GM04504 (cell line): ENCODE data around the gene JPT2.
"Not testable (repeated sequence)": the region's sequence is repeated elsewhere in the genome, so short reads cannot be mapped to it uniquely, and the experiment has no call there.

Experiments used
- DNase-seq: peaks from one replicate; pipeline ENCODE4 v3.0.0-alpha.2; 2012; ENCODE audit warnings: low read depth

Gene JPT2

DNA sequence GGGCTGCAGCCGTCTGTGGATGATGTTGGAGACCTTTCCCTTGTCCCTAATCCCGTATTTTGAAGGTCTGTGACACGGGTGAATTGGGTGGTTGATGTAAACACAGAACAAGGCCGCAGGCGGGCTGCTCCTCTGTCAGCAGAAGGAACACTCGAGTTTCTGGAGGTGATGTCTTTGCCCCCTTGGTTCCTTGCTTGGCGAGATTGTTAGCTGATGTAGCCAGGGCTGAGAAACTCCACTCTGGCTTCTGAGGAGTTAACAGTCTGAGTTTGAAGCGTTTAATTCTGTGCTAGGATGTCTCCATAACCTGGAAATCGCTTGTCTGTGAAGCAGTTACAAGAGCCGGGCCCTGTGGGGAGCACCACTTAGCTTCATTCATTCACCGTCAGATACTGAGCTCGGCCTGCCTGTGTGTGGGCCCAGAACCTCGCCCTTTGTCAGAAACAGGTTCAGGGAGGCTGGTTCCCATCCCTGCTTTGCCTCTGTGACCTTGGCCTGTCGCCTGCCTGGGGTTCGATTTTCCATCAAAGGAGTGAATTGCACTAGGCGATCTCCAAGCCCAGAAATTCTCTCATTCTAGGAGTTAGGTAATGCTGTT, 29.2 kb downstream of the JPT2 start:
- no peak for DNase-seq

DNA sequence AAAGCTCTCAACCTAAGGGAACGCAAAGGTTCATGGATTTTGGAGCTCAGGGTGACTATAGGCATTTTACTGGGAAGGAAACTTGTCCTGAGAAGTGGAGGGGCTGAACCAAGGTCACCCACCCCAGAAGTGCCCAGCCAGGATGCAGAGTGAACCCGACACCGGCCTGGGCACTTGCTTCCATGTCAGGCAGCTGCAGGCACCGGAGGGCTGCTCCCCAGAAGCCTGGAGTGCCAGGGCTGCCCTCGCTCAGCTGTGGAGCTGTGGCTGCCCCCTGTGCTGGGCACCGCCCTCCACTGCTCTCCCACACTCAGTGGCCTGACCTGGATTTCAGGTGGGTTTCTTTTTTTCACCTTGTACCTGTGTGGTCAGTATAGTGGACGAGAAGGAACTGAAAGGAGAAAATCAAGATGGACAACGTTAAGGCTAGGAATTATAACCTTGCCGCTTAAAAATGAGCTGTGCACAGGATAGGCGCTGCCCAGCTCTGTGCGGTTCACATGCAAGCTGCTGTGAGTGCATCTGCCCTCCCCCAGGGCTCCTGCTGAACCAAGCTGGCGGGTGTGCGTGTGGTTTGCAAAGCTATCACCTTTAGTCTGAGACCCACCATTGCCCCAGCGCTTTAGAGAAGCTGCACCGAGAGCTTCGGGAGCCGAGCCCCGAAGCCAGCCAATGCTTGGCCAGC, 30.1 kb downstream of the JPT2 start:
- no peak for DNase-seq

DNA sequence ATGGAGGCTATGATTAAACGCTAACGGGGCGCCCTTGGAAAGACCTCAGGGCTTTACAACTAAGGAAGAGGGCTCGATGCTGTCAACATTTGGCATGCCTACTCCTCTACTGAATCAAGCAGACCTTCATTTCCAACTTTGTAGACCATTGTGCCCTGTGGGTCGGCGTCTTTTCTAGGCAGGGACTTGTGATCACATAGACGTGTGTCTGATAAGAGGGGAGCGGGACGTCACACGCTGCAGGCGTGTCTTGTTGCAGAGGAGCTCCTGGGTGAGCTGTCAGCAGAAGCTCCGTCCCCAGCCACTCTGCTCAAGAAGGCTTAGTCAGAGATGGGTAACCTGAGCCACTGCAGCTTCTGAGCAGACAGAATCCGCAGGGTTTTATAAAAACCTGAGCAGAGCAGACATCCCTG, 30.7 kb downstream of the JPT2 start:
- DNase-seq, result no peak

DNA sequence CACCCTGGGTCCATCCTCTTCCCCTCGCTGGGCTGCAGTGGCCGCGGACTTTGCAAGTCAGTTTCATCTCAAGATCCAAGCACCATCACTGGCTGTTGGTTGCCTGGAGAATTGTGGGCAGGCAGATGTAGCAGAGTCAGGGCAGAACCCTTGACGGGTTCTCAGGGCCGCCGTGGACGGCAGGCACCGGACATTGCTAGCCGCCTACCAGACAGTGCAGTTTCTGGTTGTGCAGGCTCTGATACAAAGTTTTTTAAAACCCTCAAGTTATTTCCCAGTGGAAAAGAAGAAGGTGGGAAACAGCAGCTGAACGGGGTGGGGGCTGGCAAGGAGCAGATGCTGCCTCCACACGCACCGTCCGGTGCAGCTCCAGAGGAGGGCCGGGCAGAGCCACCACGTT, 31.3 kb downstream of the JPT2 start:
- no peak for DNase-seq

DNA sequence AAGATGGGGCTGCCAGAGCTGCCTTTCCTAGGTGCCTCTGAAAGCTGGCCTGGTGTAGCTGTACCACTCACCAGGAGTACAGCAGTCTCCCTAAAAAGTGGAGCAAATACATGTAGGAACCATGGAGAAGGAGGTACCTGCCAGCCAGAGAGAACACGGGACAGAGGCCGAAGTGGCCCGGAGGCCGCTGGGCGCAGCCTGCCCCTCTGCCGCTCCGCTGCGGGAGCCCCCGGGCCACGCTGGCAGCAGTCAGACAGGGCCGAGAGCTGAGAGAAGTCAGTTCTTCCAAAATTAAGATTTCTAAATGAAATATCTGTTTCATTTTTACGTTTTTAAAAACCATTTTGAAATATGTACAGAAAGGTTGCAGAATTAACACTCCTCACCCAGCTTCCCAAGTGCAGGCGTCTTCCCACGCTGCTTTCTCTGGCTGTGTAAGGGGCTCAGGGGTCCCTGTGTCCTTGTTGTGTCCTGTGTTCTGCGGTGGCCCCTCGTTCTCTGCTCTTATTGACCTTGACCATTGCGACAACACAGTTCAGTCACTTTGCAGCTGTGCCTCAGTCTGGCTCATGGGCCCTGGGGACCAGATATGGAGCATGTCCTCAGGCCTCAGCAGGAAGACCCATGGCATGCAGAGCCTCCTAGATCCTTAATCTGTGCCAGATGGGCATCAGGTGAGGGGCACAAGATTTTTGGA, 32.9 kb downstream of the JPT2 start:
- DNase-seq, result no peak

DNA sequence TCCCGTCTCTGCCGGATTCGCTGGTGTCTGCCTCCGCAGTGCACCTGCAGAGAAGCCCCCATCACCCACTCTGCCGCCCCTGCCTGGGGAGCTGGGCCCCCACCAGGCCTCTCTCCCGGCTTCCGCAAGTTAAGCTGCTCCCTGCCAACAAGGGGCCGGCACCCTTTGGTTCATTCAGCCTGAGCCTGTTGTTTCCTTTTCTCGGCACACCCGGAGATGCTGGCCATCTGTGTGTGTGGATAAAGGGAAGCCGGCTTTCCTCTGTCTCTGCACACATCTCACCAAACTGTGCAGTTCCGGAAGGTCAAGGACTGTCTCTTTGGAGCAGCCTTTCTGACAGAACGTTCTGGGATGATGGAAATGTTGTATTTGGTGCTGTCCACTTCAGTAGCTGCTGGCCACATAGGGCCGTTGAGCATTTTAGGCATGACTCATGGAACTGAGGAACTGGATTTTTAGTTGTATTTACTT, 34.7 kb downstream of the JPT2 start:
- no peak for DNase-seq

DNA sequence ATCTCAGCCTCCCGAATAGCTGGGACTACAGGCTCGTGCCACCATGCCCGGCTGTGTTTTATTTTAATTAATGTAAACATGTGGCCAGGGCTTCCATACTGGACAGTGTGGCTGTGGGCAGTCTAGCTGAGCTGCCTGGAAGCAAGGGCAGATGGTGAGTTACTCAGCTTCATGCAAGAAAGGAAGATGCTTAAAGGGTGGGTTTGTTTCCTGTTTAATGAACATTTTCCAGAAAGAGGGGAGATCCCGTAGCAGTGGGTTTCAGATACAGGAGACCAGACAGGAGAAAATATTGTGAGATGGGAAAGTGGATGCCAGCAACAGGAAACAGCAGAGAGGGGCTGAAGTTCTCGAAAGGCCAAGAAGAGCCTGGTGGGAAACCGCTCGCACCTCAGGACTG, 35.3 kb downstream of the JPT2 start:
- DNase-seq, result no peak

DNA sequence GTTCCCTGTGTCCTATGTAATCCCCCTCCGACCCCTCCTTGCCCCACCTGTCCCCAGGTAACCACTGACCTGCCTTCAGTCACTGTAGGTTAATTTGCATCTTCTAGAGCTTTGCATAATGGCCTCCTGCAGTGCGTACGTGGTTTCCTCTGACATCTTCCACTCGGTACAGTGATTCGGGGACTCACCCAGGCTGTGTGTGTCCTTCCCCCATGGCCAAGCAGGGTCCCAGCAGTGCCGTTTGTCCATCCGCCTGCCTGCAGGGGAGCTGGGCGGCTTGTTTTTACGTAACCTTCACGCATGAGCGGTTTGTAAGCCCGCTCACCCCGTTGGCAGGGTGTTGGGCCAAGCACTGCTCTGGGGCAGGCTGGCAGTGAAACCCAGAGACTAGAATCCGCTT, 35.9 kb downstream of the JPT2 start:
- no peak for DNase-seq

DNA sequence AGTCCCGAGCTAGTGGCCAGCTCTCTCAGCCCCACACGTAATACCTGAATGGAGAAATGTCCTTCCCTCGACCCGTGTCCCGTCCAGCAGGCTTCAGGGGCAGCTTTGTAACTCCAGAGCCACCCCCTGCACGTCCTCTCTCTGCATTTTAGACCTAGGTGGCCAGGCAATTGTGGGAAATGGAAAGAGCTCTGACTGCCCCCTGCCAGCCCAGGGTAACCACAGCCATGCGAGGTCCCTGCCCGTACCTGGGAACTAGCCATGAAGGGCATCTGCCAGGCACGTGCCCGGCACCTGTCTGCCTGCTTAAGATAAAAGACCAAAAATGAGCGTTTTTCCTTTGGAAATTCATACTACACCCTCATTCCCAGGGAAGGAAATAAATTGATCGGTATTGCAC, 37.1 kb downstream of the JPT2 start:
- no peak for DNase-seq

DNA sequence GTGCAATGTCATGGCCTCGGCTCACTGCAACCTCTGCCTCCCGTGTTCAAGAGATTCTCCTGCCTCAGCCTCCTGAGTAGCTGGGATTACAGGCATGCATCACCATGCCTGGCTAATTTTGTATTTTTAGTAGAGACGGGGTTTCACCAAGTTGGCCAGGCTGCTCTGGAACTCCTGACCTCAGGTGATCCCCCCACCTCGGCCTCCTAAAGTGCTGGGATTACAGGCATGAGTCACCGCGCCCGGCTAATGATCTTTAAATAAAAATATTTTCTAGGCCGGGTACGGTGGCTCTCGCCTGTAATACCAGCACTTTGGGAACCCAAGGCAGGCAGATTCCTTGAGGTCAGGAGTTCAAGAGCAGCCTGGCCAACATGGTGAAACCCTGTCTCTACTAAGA, 40.2 kb downstream of the JPT2 start:
- DNase-seq, result not testable (repeated sequence)

DNA sequence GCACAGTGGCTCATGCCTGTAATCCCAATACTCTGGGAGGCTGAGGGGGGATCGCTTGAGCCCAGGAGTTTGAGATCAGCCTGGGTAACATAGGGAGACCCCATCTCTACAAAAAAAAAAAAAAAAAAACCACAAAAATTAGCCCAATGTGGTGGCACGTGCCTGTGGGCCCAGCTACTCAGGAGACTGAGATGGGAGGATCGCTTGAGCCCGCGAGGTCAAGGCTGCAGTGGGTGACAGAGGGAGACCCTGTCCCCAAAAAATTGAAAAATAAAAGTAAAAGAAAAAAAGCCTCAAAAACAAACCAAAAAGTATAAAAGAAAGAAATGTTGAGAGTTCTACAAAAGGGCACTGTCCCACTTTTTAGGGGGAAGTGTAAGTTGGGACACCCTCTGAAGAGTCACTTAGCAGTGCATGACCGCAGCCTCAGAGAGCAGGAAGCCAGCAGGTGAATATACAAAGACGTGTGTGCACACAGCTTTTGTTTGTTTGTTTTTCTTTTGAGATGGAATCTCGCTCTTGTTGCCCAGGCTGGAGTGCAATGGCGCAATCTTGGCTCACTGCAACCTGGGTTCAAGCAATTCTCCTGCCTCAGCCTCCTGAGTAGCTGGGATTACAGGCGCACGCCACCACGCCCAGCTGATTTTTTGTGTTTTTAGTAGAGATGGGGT, 41.6 kb downstream of the JPT2 start:
- not testable (repeated sequence) for DNase-seq

DNA sequence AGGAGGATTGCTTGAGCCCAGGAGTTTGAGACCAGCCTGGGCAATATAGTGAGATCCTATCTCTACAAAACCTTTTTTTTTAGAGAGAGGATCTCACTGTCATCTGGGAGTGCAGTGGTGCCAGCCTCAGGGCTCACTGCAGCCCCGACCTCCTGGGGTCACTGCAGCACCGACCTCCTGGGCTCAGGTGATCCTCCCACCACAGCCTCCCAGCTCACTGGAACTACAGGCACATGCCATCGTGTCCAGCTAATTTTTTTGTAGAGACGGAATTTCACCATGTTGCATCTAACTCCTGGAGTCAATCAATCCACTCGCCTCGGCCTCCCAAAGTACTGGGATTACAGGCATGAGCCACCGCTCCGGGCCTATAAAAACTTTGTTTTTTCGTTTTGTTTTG, 43.3 kb downstream of the JPT2 start:
- no peak for DNase-seq

DNA sequence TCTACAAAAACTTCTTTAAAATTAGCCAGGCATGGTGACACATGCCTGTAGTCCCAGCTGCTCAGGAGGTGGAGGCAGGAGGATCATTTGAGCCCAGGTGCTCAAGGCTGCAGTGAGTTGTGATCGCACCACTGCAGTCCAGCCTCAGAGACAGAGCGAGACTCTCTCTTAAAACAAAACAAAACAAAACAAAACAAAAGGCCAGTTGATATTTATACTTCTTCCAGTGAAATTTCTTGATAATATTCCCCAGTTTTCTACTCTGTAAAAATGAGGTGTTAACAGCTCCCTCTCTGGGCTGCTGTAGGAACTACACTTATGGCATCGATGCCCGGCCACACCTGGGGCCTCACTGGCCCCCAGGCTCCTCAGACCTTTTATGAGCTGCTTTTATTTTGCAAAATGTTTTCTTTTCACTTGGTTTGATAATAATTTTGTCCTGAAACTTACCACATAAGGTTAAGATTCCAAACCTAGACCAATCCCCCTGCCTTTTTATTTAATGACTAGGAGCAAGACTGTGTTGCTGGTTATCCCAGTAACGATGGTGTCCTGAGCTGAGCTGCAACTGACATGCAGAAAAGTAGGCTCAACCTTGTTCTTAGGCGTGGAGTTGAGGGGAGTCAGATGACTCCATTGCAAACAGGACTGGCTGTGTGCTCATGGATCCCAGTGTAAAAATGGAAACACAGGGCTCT, 45.5 kb downstream of the JPT2 start:
- DNase-seq, result peak; percentile 17

DNA sequence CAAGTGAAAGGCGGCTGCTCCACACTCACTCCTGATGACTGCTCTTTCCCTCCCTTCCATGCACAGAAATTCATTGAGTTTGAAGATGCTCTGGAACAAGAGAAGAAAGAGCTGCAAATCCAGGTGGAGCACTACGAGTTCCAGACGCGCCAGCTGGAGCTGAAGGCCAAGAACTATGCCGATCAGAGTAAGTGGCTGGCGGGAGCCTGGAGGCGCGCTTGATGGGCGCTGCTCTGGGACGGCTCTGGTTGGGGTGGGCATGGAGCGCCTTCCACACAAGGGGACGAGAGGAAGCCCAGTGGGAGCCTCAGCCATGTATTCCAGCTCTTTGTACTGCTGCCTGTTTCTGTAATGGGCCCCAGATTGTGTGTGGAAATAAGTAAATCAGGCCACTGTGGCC, 46.4 kb downstream of the JPT2 start:
- no peak for DNase-seq

DNA sequence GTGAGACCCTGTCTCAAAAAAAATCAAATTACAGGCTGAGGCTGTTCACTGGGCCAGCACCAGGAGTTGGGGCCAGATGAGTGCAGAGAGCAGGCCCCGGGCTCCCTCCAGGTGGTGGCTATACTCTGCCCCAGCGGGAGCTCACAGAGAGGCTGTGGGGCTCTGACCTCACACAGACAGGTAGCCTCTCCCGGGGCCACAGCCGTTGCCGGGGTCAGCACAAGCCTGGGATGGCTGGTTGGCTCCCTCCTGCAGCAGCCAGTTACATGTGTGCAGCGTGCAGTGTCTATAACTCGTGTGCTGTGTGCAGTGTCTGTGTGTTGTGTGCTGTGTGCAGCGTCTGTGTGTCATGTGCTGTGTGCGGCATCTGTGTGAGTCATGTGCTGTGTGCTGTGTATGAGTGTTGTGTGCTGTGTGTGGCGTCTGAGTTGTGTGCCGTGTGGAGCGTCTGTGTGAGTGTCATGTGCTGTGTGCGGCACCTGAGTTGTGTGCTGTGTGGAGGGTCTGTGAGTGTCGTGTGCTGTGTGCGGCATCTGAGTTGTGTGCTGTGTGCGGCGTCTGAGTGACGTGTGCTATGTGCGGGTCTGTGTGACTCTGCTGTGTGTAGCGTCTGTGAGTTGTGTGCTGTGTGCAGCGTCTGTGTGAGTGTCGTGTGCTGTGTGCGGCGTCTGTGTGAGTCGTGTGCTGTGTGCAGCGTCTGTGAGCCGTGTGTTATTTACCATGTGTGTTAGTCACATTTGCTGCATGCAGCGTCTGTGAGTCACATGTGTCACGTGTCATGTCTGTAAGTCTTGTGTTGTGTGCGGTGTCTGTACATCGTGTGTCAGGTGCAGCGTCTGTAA, 48.8 kb downstream of the JPT2 start:
- no peak for DNase-seq

DNA sequence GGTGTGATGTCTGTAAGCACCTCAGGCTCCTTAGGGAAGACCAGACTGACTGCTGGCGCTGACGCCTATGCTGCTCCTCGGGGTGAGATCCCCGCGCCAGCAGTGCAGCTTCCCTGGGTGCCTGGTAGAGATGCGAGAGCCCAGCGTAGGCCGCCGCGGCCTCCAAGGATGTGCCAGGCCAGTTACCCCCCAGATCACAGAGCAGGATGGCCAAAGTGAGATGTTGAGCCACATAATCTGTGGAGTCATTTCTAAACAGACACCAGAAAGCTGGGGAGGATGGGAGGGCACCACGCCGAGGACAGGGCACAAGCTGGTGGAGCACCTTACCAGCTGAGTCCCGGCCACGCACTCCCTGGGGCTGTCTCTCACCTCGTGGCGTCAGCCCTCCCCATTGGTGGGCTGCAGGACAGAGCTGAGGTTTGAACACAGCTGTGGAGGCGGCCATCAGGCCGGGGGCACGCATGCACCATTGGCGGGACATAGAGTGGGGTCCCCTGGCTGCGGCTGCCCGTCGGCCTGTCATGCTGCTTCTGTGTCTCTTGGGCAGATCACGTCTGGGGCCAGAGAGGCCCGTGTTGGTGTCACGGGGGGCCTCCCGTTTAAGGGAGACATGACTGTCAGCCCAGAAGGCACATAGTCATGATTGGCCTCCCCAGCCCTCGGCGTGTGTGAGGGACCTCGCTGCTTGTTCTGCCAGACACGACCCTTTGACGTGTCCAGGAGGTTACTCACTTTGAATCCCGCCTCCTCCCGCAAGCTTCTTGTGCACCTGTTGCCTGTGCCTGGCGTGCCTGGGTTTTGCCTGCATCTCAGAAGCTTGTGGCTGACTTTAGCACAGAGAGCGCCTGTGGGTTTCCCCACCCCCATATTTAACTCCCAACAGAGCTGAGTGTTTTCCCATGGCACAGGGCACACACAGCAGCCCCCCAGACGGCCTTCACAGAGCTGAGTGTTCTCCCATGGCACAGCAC, 49.9 kb downstream of the JPT2 start:
- no peak for DNase-seq

DNA sequence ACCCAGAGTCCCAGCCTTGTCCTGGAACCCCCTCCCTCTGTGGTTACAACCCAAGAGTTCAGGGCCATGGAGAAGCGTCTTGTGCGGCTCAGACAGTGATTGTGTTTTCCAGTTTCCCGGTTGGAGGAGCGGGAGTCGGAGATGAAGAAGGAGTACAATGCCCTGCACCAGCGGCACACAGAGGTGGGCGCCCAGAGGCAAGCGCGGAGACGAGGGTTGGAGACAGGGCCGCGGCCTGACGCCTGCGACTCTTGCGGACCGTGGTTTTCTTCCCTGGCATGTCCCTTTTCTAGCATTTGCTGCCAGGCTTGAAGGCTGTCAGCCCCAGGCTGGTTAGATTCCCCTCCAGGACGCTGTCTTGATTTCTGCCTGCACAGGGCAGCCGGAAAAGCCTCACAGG, 50.9 kb downstream of the JPT2 start:
- DNase-seq, result no peak

DNA sequence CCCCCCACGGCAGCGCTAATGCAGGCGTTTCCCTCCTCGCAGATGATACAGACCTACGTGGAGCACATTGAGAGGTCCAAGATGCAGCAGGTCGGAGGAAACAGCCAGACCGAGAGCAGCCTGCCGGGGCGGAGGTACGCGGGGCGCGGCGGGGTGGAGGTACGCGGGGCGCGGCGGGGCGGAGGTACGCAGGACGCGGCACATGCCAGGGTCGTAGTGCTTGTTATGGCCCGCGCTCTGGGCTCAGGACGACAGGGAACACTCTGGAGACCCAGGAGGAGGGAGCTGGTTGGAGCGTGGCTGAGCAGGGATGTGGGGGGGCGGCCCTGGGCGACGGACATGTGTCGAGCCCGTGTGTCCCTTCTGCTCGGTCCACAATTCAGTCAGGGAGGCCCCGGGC, 51.4 kb downstream of the JPT2 start:
- DNase-seq, result no peak

DNA sequence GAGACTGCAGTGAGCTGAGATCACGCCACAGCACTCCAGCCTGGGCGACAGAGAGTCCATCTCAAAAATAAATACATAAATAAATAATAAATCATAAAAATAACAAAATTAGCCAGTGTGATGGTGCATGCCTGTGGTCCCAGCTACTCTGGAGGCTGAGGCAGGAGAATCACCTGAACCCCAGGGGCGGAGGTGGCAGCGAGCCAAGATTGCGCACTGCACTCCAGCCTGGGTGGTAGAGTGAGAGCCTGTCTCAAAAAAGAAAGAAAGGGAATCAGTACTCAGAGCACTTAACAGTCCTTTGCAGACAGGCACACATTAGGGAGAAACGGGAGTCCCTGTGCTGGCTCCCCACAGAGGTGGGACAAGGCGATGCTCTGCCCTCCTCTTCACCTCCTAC, 53.0 kb downstream of the JPT2 start:
- DNase-seq, result no peak

DNA sequence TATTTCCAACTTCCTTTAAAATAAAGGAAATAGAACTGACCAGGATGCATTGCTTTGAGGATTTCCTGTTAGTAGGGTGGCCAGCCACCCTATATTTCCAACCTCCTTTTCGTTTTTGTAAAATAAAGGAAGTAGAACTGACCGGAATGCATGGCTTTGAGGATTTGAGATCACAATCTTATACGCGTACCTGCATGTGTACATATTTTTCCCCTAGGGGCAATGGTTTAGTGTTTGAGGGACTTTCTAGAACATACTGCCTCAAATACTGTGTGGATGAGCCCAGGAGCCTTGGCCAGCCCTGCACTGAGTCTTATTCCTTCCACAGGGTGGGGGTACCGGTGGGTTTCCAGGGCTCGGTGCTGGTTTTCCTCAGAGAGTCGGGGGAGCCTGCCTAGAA, 53.5 kb downstream of the JPT2 start:
- no peak for DNase-seq
